Kidney epithelial cell (primary cell): ENCODE results near the gene SFT2D2. TPM values are rescaled to one million over a fixed set of nuclear protein-coding genes. Genes with fewer than 3 reads are reported as not detected.

ENCODE experiments used
- DNase-seq: peaks from one replicate; pipeline ENCODE4 v3.0.0-alpha.2; 2010; ENCODE audit warnings: low read depth
- H3K27me3 ChIP-seq: 2 replicates; pipeline ENCODE4 v1.6.0; 2011; ENCODE audit warnings: low read length; ENCODE audit not compliant: control insufficient read depth, insufficient read depth
- H3K36me3 ChIP-seq: 2 replicates; pipeline ENCODE4 v1.5.1; 2011; ENCODE audit warnings: low read length; ENCODE audit not compliant: control insufficient read depth, insufficient read depth
- H3K4me3 ChIP-seq: 2 replicates; pipeline ENCODE4 v1.5.1; 2011; ENCODE audit warnings: low read depth, mild to moderate bottlenecking, control low read depth, low read length
- total RNA-seq: library from RNA; depleted of rRNA; stranded (reverse); fragments of >200 nt; gene quantifications from 2 replicates; pipeline ENCODE4 v1.2.3, GENCODE V29; 2015
- TF ChIP-seq, protein P1 (sequence below): IDR thresholded peaks from 2 replicates; pipeline ENCODE4 v1.5.1; 2011; ENCODE audit warnings: mild to moderate bottlenecking, moderate library complexity, low read length, control low read depth, inconsistent platforms; ENCODE audit not compliant: insufficient read depth, poor library complexity, severe bottlenecking

Gene SFT2D2
- total RNA-seq, 1 donor from 2014 or later, result 42.1 TPM

- no peaks in the 10 kb centered on the region for H3K27me3 ChIP-seq
- no peaks in the 10 kb centered on the region for H3K36me3 ChIP-seq
- H3K4me3 ChIP-seq, result no peak overlapping the region
- TF ChIP-seq, protein P1, sequence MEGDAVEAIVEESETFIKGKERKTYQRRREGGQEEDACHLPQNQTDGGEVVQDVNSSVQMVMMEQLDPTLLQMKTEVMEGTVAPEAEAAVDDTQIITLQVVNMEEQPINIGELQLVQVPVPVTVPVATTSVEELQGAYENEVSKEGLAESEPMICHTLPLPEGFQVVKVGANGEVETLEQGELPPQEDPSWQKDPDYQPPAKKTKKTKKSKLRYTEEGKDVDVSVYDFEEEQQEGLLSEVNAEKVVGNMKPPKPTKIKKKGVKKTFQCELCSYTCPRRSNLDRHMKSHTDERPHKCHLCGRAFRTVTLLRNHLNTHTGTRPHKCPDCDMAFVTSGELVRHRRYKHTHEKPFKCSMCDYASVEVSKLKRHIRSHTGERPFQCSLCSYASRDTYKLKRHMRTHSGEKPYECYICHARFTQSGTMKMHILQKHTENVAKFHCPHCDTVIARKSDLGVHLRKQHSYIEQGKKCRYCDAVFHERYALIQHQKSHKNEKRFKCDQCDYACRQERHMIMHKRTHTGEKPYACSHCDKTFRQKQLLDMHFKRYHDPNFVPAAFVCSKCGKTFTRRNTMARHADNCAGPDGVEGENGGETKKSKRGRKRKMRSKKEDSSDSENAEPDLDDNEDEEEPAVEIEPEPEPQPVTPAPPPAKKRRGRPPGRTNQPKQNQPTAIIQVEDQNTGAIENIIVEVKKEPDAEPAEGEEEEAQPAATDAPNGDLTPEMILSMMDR, result no peak
- no peak for DNase-seq
These were observed 1.8 kb downstream of the SFT2D2 start for GRCh38 chr1:168227620-168228019.

DNA sequence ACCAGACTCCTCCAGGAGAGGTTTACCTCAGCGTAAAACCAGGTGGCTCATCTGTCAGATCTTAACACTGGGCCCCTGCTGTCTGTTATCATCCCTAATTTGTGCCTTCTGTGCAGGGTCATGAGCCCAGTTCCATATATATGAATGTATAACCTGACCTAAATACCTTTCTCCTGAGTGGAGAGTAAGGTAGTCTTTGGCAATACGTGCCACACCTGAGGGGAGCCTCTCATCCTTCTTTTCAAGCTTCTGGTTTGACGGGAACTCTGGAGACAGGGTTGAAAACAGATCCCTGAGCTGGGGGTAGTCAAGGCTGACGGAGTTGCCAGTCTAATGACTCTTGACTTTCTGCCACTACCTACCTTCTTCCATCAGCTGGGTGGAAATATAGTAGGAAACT is 4.1 kb downstream of the SFT2D2 start:
- no peaks in the 10 kb centered on the region for H3K36me3 ChIP-seq
- H3K27me3 ChIP-seq, result no peaks in the 10 kb centered on the region
- H3K4me3 ChIP-seq, result no peak overlapping the region
- TF ChIP-seq, protein P1, result no peak
- no peak for DNase-seq

DNA sequence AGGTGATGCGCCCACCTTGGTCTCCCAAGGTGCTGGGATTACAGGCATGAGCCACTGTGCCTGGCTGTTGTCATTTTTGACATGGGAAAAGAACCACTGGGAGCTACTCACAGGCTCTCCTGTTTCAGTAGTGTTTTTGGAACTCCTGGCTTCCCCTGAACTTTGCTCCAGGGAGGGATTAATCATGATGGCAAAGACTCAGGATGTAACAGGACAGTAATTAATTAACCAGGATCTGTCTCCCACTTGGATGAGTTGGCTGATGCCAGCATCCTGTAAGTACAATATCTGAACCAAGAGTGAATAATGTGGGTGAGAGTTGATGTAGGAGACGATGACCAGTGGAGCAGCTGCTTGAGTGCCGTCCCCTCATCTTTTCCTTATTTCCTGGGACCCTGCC is 4.9 kb downstream of the SFT2D2 start:
- Histone ChIP-seq H3K36me3 (no peaks in the 10 kb centered on the region), H3K27me3 (no peaks in the 10 kb centered on the region), H3K4me3 (no peak overlapping the region)
- TF ChIP-seq, protein P1, result no peak
- DNase-seq, result peak; percentile 55

- Histone ChIP-seq H3K27me3 (no peaks in the 10 kb centered on the region), H3K36me3 (no peaks in the 10 kb centered on the region), H3K4me3 (no peak overlapping the region)
- no peak for DNase-seq
- TF ChIP-seq, protein P1, result peak; percentile 62
These were observed 9.2 kb downstream of the SFT2D2 start for GRCh38 chr1:168234846-168235547.

GRCh38 chr1:168235548-168235885 is 9.7 kb downstream of the SFT2D2 start:
- Histone ChIP-seq H3K4me3 (no peak overlapping the region), H3K36me3 (no peaks in the 10 kb centered on the region), H3K27me3 (no peaks in the 10 kb centered on the region)
- DNase-seq, result no peak
- TF ChIP-seq, protein P1, result no peak

GRCh38 chr1:168235937-168236336 is 10.1 kb downstream of the SFT2D2 start:
- no peaks in the 10 kb centered on the region for H3K36me3 ChIP-seq
- TF ChIP-seq, protein P1, result no peak
- no peak overlapping the region for H3K4me3 ChIP-seq
- H3K27me3 ChIP-seq, result no peaks in the 10 kb centered on the region
- no peak for DNase-seq
